GM12891 (cell line): Measurements from ENCODE around the gene PAXIP1.

Source experiments
- POLR2A ChIP-seq: IDR thresholded peaks from 2 replicates; pipeline ENCODE4 v1.6.1; 2011; ENCODE audit warnings: low read depth, low read length, control low read depth
- POLR2AphosphoS5 ChIP-seq: IDR thresholded peaks from 2 replicates; pipeline ENCODE4 v1.6.1; 2011; ENCODE audit warnings: low read depth, low read length, control low read depth
- POU2F2 ChIP-seq: IDR thresholded peaks from 2 replicates; pipeline ENCODE4 v1.6.1; 2011; ENCODE audit warnings: low read depth, mild to moderate bottlenecking, control low read depth, low read length, moderate library complexity
- TAF1 ChIP-seq: IDR thresholded peaks from 2 replicates; pipeline ENCODE4 v1.6.1; 2011; ENCODE audit warnings: low read depth, low read length, control low read depth

DNA sequence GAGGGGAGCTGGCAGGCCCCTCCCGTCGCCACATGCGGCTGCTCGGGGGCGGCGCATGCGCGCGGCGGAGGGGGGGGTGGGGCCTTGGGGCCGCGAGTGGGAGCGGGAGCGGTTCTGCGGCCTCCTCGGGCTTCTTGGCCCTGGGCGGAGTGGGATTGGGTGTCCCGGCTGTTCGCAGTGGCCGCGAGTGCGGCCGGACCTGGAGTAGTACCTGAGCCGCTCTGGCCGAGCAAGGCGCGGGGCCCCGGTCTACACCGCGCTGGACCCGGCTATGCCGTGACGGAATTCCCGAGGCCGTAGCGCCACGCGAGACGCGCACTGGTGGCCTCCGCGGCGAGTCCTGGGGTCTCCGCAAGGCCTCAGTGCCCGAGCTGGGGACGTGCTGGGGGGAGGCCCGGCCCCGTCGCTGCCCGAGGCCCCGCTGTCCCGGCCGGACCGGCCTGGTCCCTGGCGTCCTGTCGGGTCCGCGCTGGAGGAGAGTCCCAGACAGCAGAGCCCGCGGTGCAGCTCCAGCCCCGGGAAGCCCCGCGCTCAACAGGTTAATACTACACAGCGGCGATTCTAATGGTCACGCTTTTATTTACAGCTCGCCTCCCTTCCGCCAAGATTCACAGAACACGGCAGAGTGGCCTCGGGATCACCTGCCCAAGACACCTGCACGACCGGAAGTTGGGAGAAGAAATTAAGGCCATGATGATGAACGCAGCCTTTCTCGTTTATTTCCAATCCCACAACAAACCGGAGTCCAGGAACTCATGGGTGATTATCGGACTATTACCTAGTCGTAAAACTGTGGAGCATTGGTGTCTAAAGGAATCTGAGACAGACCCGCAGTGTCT is 671 bp upstream of the PAXIP1 start:
- peak; percentile 87 for TF ChIP-seq POLR2A
- peak; percentile 81 for TF ChIP-seq POLR2AphosphoS5
- TF ChIP-seq TAF1 = peak; percentile 81
- 0 out of 2 replicates have a peak, but pooled peaks have one; percentile 37 for TF ChIP-seq POU2F2
